Mucosa of descending colon (tissue), 3 donors: Measurements from ENCODE around the gene RBM26. TPM values are rescaled to one million over a fixed set of nuclear protein-coding genes. Genes with fewer than 3 reads are reported as not detected.

Source experiments
- ATAC-seq: fragments of 200-7000 bp; cut with Tn5 transposase; one replicate; pipeline ENCODE4 v1.9.1; 2020; ENCODE audit warnings: mild to moderate bottlenecking, moderate library complexity
- DNase-seq, 3 donors: peaks; one replicate each; pipeline ENCODE4 v3.0.0-alpha.2; 2020
- H3K36me3 ChIP-seq: fragments of 200-600 bp; one replicate; pipeline ENCODE4 v1.8.0; 2021; ENCODE audit warnings: low read depth, mild to moderate bottlenecking
- H3K4me1 ChIP-seq: fragments of 200-600 bp; one replicate; pipeline ENCODE4 v1.8.0; 2021; ENCODE audit warnings: low read depth, mild to moderate bottlenecking
- H3K4me3 ChIP-seq: fragments of 200-600 bp; one replicate; pipeline ENCODE4 v1.8.0; 2021; ENCODE audit warnings: mild to moderate bottlenecking
- H3K9me3 ChIP-seq: fragments of 200-600 bp; one replicate; pipeline ENCODE4 v1.8.0; 2021; ENCODE audit warnings: mild to moderate bottlenecking
- CTCF ChIP-seq: fragments of 200-600 bp; IDR thresholded peaks from one replicate; pipeline ENCODE4 v1.8.0; 2022; ENCODE audit warnings: antibody characterized with exemption, mild to moderate bottlenecking
- intact Hi-C, 2 donors: fragments of 100-400 bp; cut with DNase I in 1 of 2; cut with micrococcal nuclease in 1 of 2; formaldehyde crosslinking; loops; one replicate each; pipeline versions ENCODE4 v1.11.0 to v1.11.1; 2022; cut with DNase I, micrococcal nuclease
- total RNA-seq, 3 donors: library from RNA; stranded (reverse); fragmentation: NEBNext Ultra II Directional in 2 of 3; extraction: Animal tissue kit (Norgen Biotek cat#: 25700) in 2 of 3; gene quantifications; one replicate each; pipeline versions ENCODE4 v1.2.1 to v1.2.4, GENCODE V29; 2021 to 2023
- donor health status: DM: no; HTN: no; CAD: no; lungs with moderate emphysema.
- donor health status: DM: no; HTN: no; CAD: no.
- donor health status: DM: no; HTN: yes; CAD: no.

The RBM26 gene
- total RNA-seq, 3 donors from 2014 or later, result 34.0 to 42.8 (median 35.6) TPM

- Histone ChIP-seq H3K4me3 (peak overlapping the region; percentile 95), H3K9me3 (no peaks in the 10 kb centered on the region), H3K36me3 (no peaks in the 10 kb centered on the region), H3K4me1 (peaks cover 40% of the 10 kb centered on the region)
- ATAC-seq (peak; percentile 28), DNase-seq (no peak)
- intact Hi-C loops, result no loop called here
- TF ChIP-seq CTCF, result no peak
Measured at GRCh38 chr13:79406597-79406908, 498 bp upstream of the RBM26 start.

- ATAC-seq, result peak; percentile 2
- peak overlapping the region; percentile 95 for H3K4me3 ChIP-seq
- H3K36me3 ChIP-seq, result no peaks in the 10 kb centered on the region
- peak in 1 of 3 donors; percentile 47 for DNase-seq
- no peaks in the 10 kb centered on the region for H3K9me3 ChIP-seq
- intact Hi-C loops, result no loop called here
- H3K4me1 ChIP-seq, result peaks cover 42% of the 10 kb centered on the region
- TF ChIP-seq CTCF, result no peak
Measured at GRCh38 chr13:79405501-79405830, 589 bp downstream of the RBM26 start.

GRCh38 chr13:79404985-79405384 is 1.1 kb downstream of the RBM26 start:
- no peak for TF ChIP-seq CTCF
- intact Hi-C loops, result no loop called here
- H3K36me3 ChIP-seq, result no peaks in the 10 kb centered on the region
- H3K4me3 ChIP-seq, result peak overlapping the region; percentile 95
- no peak for ATAC-seq
- DNase-seq, result no peak
- peaks cover 42% of the 10 kb centered on the region for H3K4me1 ChIP-seq
- no peaks in the 10 kb centered on the region for H3K9me3 ChIP-seq

GRCh38 chr13:79404361-79404760 is 1.7 kb downstream of the RBM26 start:
- Histone ChIP-seq H3K36me3 (no peaks in the 10 kb centered on the region), H3K4me1 (peaks cover 42% of the 10 kb centered on the region), H3K9me3 (no peaks in the 10 kb centered on the region), H3K4me3 (no peak overlapping the region)
- DNase-seq, result peak in 1 of 3 donors; percentile 19
- no peak for TF ChIP-seq CTCF
- intact Hi-C loops, result no loop called here
- ATAC-seq, result no peak

- no peak overlapping the region for H3K4me3 ChIP-seq
- ATAC-seq, result no peak
Measured at GRCh38 chr13:79403113-79403512, 2.9 kb downstream of the RBM26 start.

More at GRCh38 chr13:79403113-79403512, 2.9 kb downstream of the RBM26 start:
- TF ChIP-seq CTCF, result no peak
- DNase-seq, result no peak
- Histone ChIP-seq H3K9me3 (no peaks in the 10 kb centered on the region), H3K36me3 (no peaks in the 10 kb centered on the region), H3K4me1 (peaks cover 42% of the 10 kb centered on the region)
- intact Hi-C loops, result no loop called here
